ENCODE data around the gene PSMD4.

DNA sequence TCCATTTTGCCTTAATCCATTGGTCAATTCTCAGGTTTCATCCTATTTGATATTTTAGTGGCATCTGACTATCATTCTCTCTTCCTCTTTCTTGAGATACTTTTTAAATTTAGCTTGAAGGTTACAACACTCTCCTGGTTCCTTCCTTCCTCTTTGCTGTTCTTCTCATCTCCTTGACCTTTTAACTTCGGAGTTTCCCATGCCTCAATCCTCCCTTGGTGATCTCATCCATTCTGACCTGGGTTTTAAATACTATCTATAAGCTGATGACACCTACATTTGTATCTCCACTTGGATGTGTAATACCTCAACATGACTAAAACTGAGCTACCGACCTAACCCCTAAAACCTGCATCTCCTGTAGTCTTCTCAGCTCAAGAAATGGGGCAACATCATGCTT is 22.7 kb downstream of the PSMD4 start:
- no peak for TF ChIP-seq CTCF (IDR thresholded peaks at IDR 0.05)
- no peak for TF ChIP-seq POLR2A (IDR thresholded peaks at IDR 0.05; ENCODE audit: low read depth)
